GM18498 (cell line): Measurements from ENCODE around the gene BTBD16.

ENCODE experiments used
- ATAC-seq: cut with Tn5 transposase; IDR thresholded peaks from one replicate; pipeline ENCODE4 v1.9.1; 2021; ENCODE audit warnings: mild to moderate bottlenecking, moderate library complexity; ENCODE audit not compliant: unreplicated experiment

The BTBD16 gene

GRCh38 chr10:122308417-122309141 lies 37.5 kb downstream of the BTBD16 start:
- no peak for ATAC-seq

- ATAC-seq, result no peak
Measured at GRCh38 chr10:122310311-122311050, 39.4 kb downstream of the BTBD16 start.

GRCh38 chr10:122311051-122311410 lies 39.9 kb downstream of the BTBD16 start:
- no peak for ATAC-seq

- no peak for ATAC-seq
Measured at GRCh38 chr10:122311716-122312115, 40.6 kb downstream of the BTBD16 start.

- no peak for ATAC-seq
Measured at GRCh38 chr10:122316224-122316884, 45.3 kb downstream of the BTBD16 start.

- no peak for ATAC-seq
Measured at GRCh38 chr10:122321960-122322359, 50.9 kb downstream of the BTBD16 start.

- no peak for ATAC-seq
Measured at GRCh38 chr10:122323189-122323588, 52.1 kb downstream of the BTBD16 start.

- no peak for ATAC-seq
Measured at GRCh38 chr10:122323941-122324675, 53.0 kb downstream of the BTBD16 start.

- no peak for ATAC-seq
Measured at GRCh38 chr10:122325235-122325634, 54.1 kb downstream of the BTBD16 start.

- ATAC-seq, result no peak
Measured at GRCh38 chr10:122326385-122326784, 55.3 kb downstream of the BTBD16 start.

GRCh38 chr10:122326806-122327205 lies 55.7 kb downstream of the BTBD16 start:
- ATAC-seq, result no peak

- ATAC-seq, result no peak
Measured at GRCh38 chr10:122327237-122328206, 56.4 kb downstream of the BTBD16 start.

- ATAC-seq, result no peak
Measured at GRCh38 chr10:122328676-122329075, 57.6 kb downstream of the BTBD16 start.

- no peak for ATAC-seq
Measured at GRCh38 chr10:122329416-122329815, 58.3 kb downstream of the BTBD16 start.

- ATAC-seq, result no peak
Measured at GRCh38 chr10:122331100-122331499, 60.0 kb downstream of the BTBD16 start.

GRCh38 chr10:122331615-122332446 lies 60.7 kb downstream of the BTBD16 start:
- no peak for ATAC-seq

- ATAC-seq, result no peak
Measured at GRCh38 chr10:122333037-122333436, 61.9 kb downstream of the BTBD16 start.

- ATAC-seq, result no peak
Measured at GRCh38 chr10:122336332-122336731, 65.2 kb downstream of the BTBD16 start.

GRCh38 chr10:122336961-122337360 lies 65.9 kb downstream of the BTBD16 start:
- ATAC-seq, result no peak
